SK-MEL-5 (cell line): ENCODE measurements around the gene WDFY2. TPM values are rescaled to one million over a fixed set of nuclear protein-coding genes. Genes with fewer than 3 reads are reported as not detected.
"Not testable (repeated sequence)": the region's sequence is repeated elsewhere in the genome, so short reads cannot be mapped to it uniquely, and the experiment has no call there.

Experiments used
- DNase-seq: peaks from one replicate; pipeline ENCODE4 v3.0.0-alpha.2; 2016; ENCODE audit warnings: low read depth, low spot score
- in situ Hi-C: cut with HindIII; loops from 2 replicates; pipeline ENCODE4 v1.10.0; 2016; ENCODE audit warnings: low sequenced_read_pairs, high pct_unique_total_duplicates, low pct_unique_long_range_greater_than_20kb
- total RNA-seq: library from RNA; depleted of rRNA; stranded (reverse); fragments of >200 nt; shearing (Covaris generic); gene quantifications from 2 replicates; pipeline ENCODE4 v1.2.3, GENCODE V29; 2014

WDFY2 gene
- total RNA-seq, 1 experiment from 2014 or later = 1.9 TPM

GRCh38 chr13:51590231-51590970 lies 6.1 kb downstream of the WDFY2 start:
- DNase-seq = no peak
- in situ Hi-C loops = loop anchor here (10.0 kb wide), 1 partner anchor 124 kb away; no protein-coding TSS in a partner anchor

- in situ Hi-C loops = loop anchor here (10.0 kb wide), 1 partner anchor 124 kb away; no protein-coding TSS in a partner anchor
- DNase-seq = peak; percentile 80
Observed at GRCh38 chr13:51590971-51591627, 6.8 kb downstream of the WDFY2 start.

- DNase-seq = not testable (repeated sequence)
- in situ Hi-C loops = loop anchor here (10.0 kb wide), 1 partner anchor 123 kb away; no protein-coding TSS in a partner anchor
Observed at GRCh38 chr13:51591938-51592337, 7.7 kb downstream of the WDFY2 start.

GRCh38 chr13:51594432-51594831 lies 10.2 kb downstream of the WDFY2 start:
- no peak for DNase-seq
- in situ Hi-C loops = loop anchor here (10.0 kb wide), 1 partner anchor 120 kb away; no protein-coding TSS in a partner anchor

GRCh38 chr13:51595416-51595815 lies 11.2 kb downstream of the WDFY2 start:
- DNase-seq = no peak
- in situ Hi-C loops = loop anchor here (10.0 kb wide), 1 partner anchor 119 kb away; no protein-coding TSS in a partner anchor

- in situ Hi-C loops = loop anchor here (10.0 kb wide), 1 partner anchor 118 kb away; no protein-coding TSS in a partner anchor
- no peak for DNase-seq
Observed at GRCh38 chr13:51596541-51596940, 12.3 kb downstream of the WDFY2 start.

- in situ Hi-C loops = loop anchor here (10.0 kb wide), 1 partner anchor 115 kb away; no protein-coding TSS in a partner anchor
- no peak for DNase-seq
Observed at GRCh38 chr13:51599444-51600176, 15.3 kb downstream of the WDFY2 start.

- DNase-seq = no peak
- in situ Hi-C loops = no loop called here
Observed at GRCh38 chr13:51600703-51601102, 16.4 kb downstream of the WDFY2 start.

GRCh38 chr13:51601601-51602565 lies 17.6 kb downstream of the WDFY2 start:
- DNase-seq = no peak
- in situ Hi-C loops = no loop called here

- in situ Hi-C loops = no loop called here
- DNase-seq = no peak
Observed at GRCh38 chr13:51603716-51604115, 19.5 kb downstream of the WDFY2 start.

- in situ Hi-C loops = no loop called here
Observed at GRCh38 chr13:51605698-51606097, 21.4 kb downstream of the WDFY2 start.

GRCh38 chr13:51607165-51607564 lies 22.9 kb downstream of the WDFY2 start:
- in situ Hi-C loops = no loop called here

More at GRCh38 chr13:51605698-51606097, 21.4 kb downstream of the WDFY2 start:
- DNase-seq = peak; percentile 60

GRCh38 chr13:51608857-51609406 lies 24.7 kb downstream of the WDFY2 start:
- in situ Hi-C loops = no loop called here
- DNase-seq = peak; percentile 31

More at GRCh38 chr13:51607165-51607564, 22.9 kb downstream of the WDFY2 start:
- DNase-seq = no peak

GRCh38 chr13:51612867-51613266 lies 28.6 kb downstream of the WDFY2 start:
- no peak for DNase-seq
- in situ Hi-C loops = no loop called here

- in situ Hi-C loops = no loop called here
- no peak for DNase-seq
Observed at GRCh38 chr13:51613535-51613934, 29.3 kb downstream of the WDFY2 start.

GRCh38 chr13:51614350-51614786 lies 30.1 kb downstream of the WDFY2 start:
- DNase-seq = no peak
- in situ Hi-C loops = no loop called here
